Activated CD4-positive, alpha-beta memory T cell treated with anti-CD3 and anti-CD28 coated beads, Interleukin-2, amount 10 ng/mL, durations not matched to agents 7 days and 5 days (primary cell): Measurements from ENCODE around the gene CCDC74B. TPM values are rescaled to one million over a fixed set of nuclear protein-coding genes. Genes with fewer than 3 reads are reported as not detected.
"Not testable (repeated sequence)": the region's sequence is repeated elsewhere in the genome, so short reads cannot be mapped to it uniquely, and the experiment has no call there.

Source experiments
- CTCF ChIA-PET: fragments of 350-600 bp; sonication (Branson Sonifier 250); formaldehyde crosslinking; loops from one replicate; lab custom pipeline; 2021; ENCODE audit warnings: antibody characterized with exemption, inconsistent platforms; lab: Charles Lee
- POLR2A ChIA-PET: fragments of 350-600 bp; sonication (Branson Sonifier 250); formaldehyde crosslinking; loops from one replicate; lab custom pipeline; 2021; ENCODE audit warnings: antibody characterized with exemption; lab: Charles Lee
- DNase-seq: peaks from one replicate; pipeline ENCODE4 v3.0.0-alpha.2; 2020
- H3K27ac Mint-ChIP-seq: one replicate; pipeline ENCODE4 v1.8.0; 2021; ENCODE audit warnings: mild to moderate bottlenecking, mixed read lengths
- H3K27me3 Mint-ChIP-seq: one replicate; pipeline ENCODE4 v1.8.0; 2021; ENCODE audit warnings: mixed read lengths
- H3K36me3 Mint-ChIP-seq: one replicate; pipeline ENCODE4 v1.8.0; 2021; ENCODE audit warnings: low read depth, mixed read lengths
- H3K4me1 Mint-ChIP-seq: one replicate; pipeline ENCODE4 v1.8.0; 2021; ENCODE audit warnings: mixed read lengths
- H3K4me3 Mint-ChIP-seq: one replicate; pipeline ENCODE4 v1.8.0; 2021; ENCODE audit warnings: mild to moderate bottlenecking, mixed read lengths
- H3K9me3 Mint-ChIP-seq: one replicate; pipeline ENCODE4 v1.8.0; 2021; ENCODE audit warnings: mixed read lengths
- total RNA-seq, 2 experiments: library from RNA; stranded (reverse); gene quantifications; one replicate each; pipeline ENCODE4 v1.2.3, GENCODE V29; 2021

Gene CCDC74B
- total RNA-seq, 2 experiments from 2014 or later: 0.88 to 1.6 TPM

- CTCF ChIA-PET, H3K27me3 Mint-ChIP-seq, DNase-seq, H3K27ac Mint-ChIP-seq, H3K9me3 Mint-ChIP-seq, H3K4me3 Mint-ChIP-seq: not testable (repeated sequence)
- Mint-ChIP-seq H3K36me3 (peaks cover 26% of the 10 kb centered on the region), H3K4me1 (peaks cover 26% of the 10 kb centered on the region)
- POLR2A ChIA-PET: interaction anchor here (1.0 kb wide), 1 partner anchor 21 kb away, joined by 3 read pairs; the partner anchor contains the start of genes MZT2B and SMPD4
These were observed 16.2 kb upstream of the CCDC74B start for GRCh38 chr2:130160838-130161705.

- H3K36me3 Mint-ChIP-seq: peaks cover 19% of the 10 kb centered on the region
- H3K27me3 Mint-ChIP-seq: no peaks in the 10 kb centered on the region
- no peaks in the 10 kb centered on the region for H3K9me3 Mint-ChIP-seq
- no peak for DNase-seq
- ChIA-PET POLR2A (no interaction called here), CTCF (interaction anchor here (0.6 kb wide), 1 partner anchor 17 kb away, joined by 4 read pairs; no protein-coding TSS in a partner anchor)
- H3K4me3 Mint-ChIP-seq: no peak overlapping the region
- peak overlapping the region; percentile 38 for H3K27ac Mint-ChIP-seq
- peaks cover 23% of the 10 kb centered on the region for H3K4me1 Mint-ChIP-seq
These were observed 15.2 kb upstream of the CCDC74B start for GRCh38 chr2:130160131-130160530.

- CTCF ChIA-PET: interaction anchor here (0.6 kb wide), 1 partner anchor 18 kb away, joined by 4 read pairs; no protein-coding TSS in a partner anchor
- H3K4me3 Mint-ChIP-seq, H3K27ac Mint-ChIP-seq, DNase-seq, POLR2A ChIA-PET, H3K27me3 Mint-ChIP-seq, H3K9me3 Mint-ChIP-seq: not testable (repeated sequence)
- Mint-ChIP-seq H3K4me1 (peaks cover 23% of the 10 kb centered on the region), H3K36me3 (peaks cover 14% of the 10 kb centered on the region)
These were observed 14.5 kb upstream of the CCDC74B start for GRCh38 chr2:130159376-130159775.

- peaks cover 13% of the 10 kb centered on the region for H3K36me3 Mint-ChIP-seq
- no peaks in the 10 kb centered on the region for H3K9me3 Mint-ChIP-seq
- ChIA-PET CTCF (no interaction called here), POLR2A (interaction anchor here (0.6 kb wide), 1 partner anchor 11 kb away, joined by 4 read pairs; no protein-coding TSS in a partner anchor)
- no peak for DNase-seq
- peak overlapping the region; percentile 75 for H3K27ac Mint-ChIP-seq
- H3K4me1 Mint-ChIP-seq: peaks cover 23% of the 10 kb centered on the region
- H3K27me3 Mint-ChIP-seq: no peaks in the 10 kb centered on the region
- no peak overlapping the region for H3K4me3 Mint-ChIP-seq
These were observed 13.7 kb upstream of the CCDC74B start for GRCh38 chr2:130158631-130159030.

GRCh38 chr2:130157825-130158514 lies 13.1 kb upstream of the CCDC74B start:
- DNase-seq: peak; percentile 44
- peak overlapping the region; percentile 75 for H3K27ac Mint-ChIP-seq
- H3K4me3 Mint-ChIP-seq, CTCF ChIA-PET, H3K27me3 Mint-ChIP-seq, H3K9me3 Mint-ChIP-seq: not testable (repeated sequence)
- POLR2A ChIA-PET: interaction anchor here (0.6 kb wide), 1 partner anchor 10 kb away, joined by 4 read pairs; no protein-coding TSS in a partner anchor
- H3K36me3 Mint-ChIP-seq: peaks cover 12% of the 10 kb centered on the region
- H3K4me1 Mint-ChIP-seq: peaks cover 23% of the 10 kb centered on the region

GRCh38 chr2:130157354-130157753 lies 12.4 kb upstream of the CCDC74B start:
- CTCF ChIA-PET, H3K9me3 Mint-ChIP-seq, POLR2A ChIA-PET, H3K36me3 Mint-ChIP-seq, H3K4me3 Mint-ChIP-seq, H3K27me3 Mint-ChIP-seq, DNase-seq: not testable (repeated sequence)
- H3K4me1 Mint-ChIP-seq: peaks cover 23% of the 10 kb centered on the region
- H3K27ac Mint-ChIP-seq: peak overlapping the region; percentile 75

- no peak overlapping the region for H3K4me3 Mint-ChIP-seq
- peaks cover 23% of the 10 kb centered on the region for H3K4me1 Mint-ChIP-seq
- no peak overlapping the region for H3K27ac Mint-ChIP-seq
- CTCF ChIA-PET: interaction anchor here (1.4 to 1.9 kb wide), 2 partner anchors 25 to 176 kb away, joined by 5 to 12 read pairs; partner anchors contain the start of gene SMPD4
- POLR2A ChIA-PET: no interaction called here
- H3K27me3 Mint-ChIP-seq: no peaks in the 10 kb centered on the region
- peaks cover 6% of the 10 kb centered on the region for H3K36me3 Mint-ChIP-seq
- no peak for DNase-seq
- H3K9me3 Mint-ChIP-seq: no peaks in the 10 kb centered on the region
These were observed 11.7 kb upstream of the CCDC74B start for GRCh38 chr2:130156624-130157004.

- not testable (repeated sequence) for H3K36me3 Mint-ChIP-seq, H3K9me3 Mint-ChIP-seq, H3K27ac Mint-ChIP-seq, DNase-seq, H3K27me3 Mint-ChIP-seq, H3K4me3 Mint-ChIP-seq
- peaks cover 23% of the 10 kb centered on the region for H3K4me1 Mint-ChIP-seq
- ChIA-PET POLR2A (interaction anchor here (0.6 to 1.4 kb wide), 2 partner anchors 25 to 178 kb away, joined by 3 to 4 read pairs; partner anchors contain the start of gene SMPD4), CTCF (interaction anchor here (1.4 to 1.9 kb wide), 2 partner anchors 25 to 177 kb away, joined by 5 to 12 read pairs; partner anchors contain the start of gene SMPD4)
These were observed 11.2 kb upstream of the CCDC74B start for GRCh38 chr2:130155956-130156623.

GRCh38 chr2:130154773-130155765 lies 10.2 kb upstream of the CCDC74B start:
- Mint-ChIP-seq H3K27me3 (no peaks in the 10 kb centered on the region), H3K4me3 (no peak overlapping the region), H3K27ac (no peak overlapping the region), H3K36me3 (peaks cover 11% of the 10 kb centered on the region), H3K9me3 (no peaks in the 10 kb centered on the region), H3K4me1 (peaks cover 21% of the 10 kb centered on the region)
- no peak for DNase-seq
- ChIA-PET CTCF (interaction anchor here (1.4 to 1.9 kb wide), 2 partner anchors 26 to 178 kb away, joined by 5 to 12 read pairs; partner anchors contain the start of gene SMPD4), POLR2A (interaction anchor here (0.6 to 1.4 kb wide), 2 partner anchors 26 to 179 kb away, joined by 3 to 4 read pairs; partner anchors contain the start of gene SMPD4)

- peaks cover 12% of the 10 kb centered on the region for H3K36me3 Mint-ChIP-seq
- H3K9me3 Mint-ChIP-seq, H3K4me3 Mint-ChIP-seq, CTCF ChIA-PET, H3K27ac Mint-ChIP-seq, H3K27me3 Mint-ChIP-seq, DNase-seq: not testable (repeated sequence)
- H3K4me1 Mint-ChIP-seq: peaks cover 18% of the 10 kb centered on the region
- POLR2A ChIA-PET: interaction anchor here (0.7 kb wide), 1 partner anchor 27 kb away, joined by 3 read pairs; the partner anchor contains the start of gene SMPD4
These were observed 9.5 kb upstream of the CCDC74B start for GRCh38 chr2:130154423-130154770.

GRCh38 chr2:130153721-130154422 lies 9.0 kb upstream of the CCDC74B start:
- H3K27me3 Mint-ChIP-seq, H3K27ac Mint-ChIP-seq, CTCF ChIA-PET, DNase-seq, H3K4me3 Mint-ChIP-seq, H3K9me3 Mint-ChIP-seq: not testable (repeated sequence)
- POLR2A ChIA-PET: interaction anchor here (0.7 kb wide), 1 partner anchor 28 kb away, joined by 3 read pairs; the partner anchor contains the start of gene SMPD4
- H3K36me3 Mint-ChIP-seq: peaks cover 12% of the 10 kb centered on the region
- H3K4me1 Mint-ChIP-seq: peaks cover 17% of the 10 kb centered on the region
